Skeletal muscle tissue (tissue), 4 donors: ENCODE results near the gene F3. TPM values are rescaled to one million over a fixed set of nuclear protein-coding genes. Genes with fewer than 3 reads are reported as not detected.
"Not testable (repeated sequence)": the region's sequence is repeated elsewhere in the genome, so short reads cannot be mapped to it uniquely, and the experiment has no call there.

Source experiments
- H3K27ac ChIP-seq: one replicate; pipeline ENCODE4 v1.7.0; 2013; ENCODE audit warnings: mild to moderate bottlenecking, low read depth, low read length, inconsistent platforms
- H3K27me3 ChIP-seq, 3 donors: one replicate each; pipeline ENCODE4 v1.7.0; 2013; ENCODE audit warnings: low read length in 3 of 3; ENCODE audit not compliant: control insufficient read depth in 3 of 3, insufficient read depth in 3 of 3
- H3K36me3 ChIP-seq, 3 donors: one replicate each; pipeline ENCODE4 v1.7.0; 2013; ENCODE audit warnings: low read length in 3 of 3; ENCODE audit not compliant: control insufficient read depth in 3 of 3, insufficient read depth in 3 of 3
- H3K4me1 ChIP-seq, 3 donors: one replicate each; pipeline ENCODE4 v1.7.0; 2013; ENCODE audit warnings: low read length in 3 of 3, mild to moderate bottlenecking in 3 of 3; ENCODE audit not compliant: control insufficient read depth in 3 of 3, insufficient read depth in 3 of 3
- H3K4me3 ChIP-seq, 3 donors: one replicate each; pipeline ENCODE4 v1.7.0; 2013; ENCODE audit warnings: low read length in 3 of 3
- H3K9ac ChIP-seq, 3 donors: one replicate each; pipeline ENCODE4 v1.7.0; 2013; ENCODE audit warnings: low read length in 3 of 3, mild to moderate bottlenecking in 3 of 3, moderate library complexity in 2 of 3, low read depth in 1 of 3
- H3K9me3 ChIP-seq, 3 donors: one replicate each; pipeline ENCODE4 v1.7.0; 2013; ENCODE audit warnings: low read length in 3 of 3; ENCODE audit not compliant: control insufficient read depth in 3 of 3
- total RNA-seq: library from RNA; depleted of rRNA; stranded (reverse); fragments of >200 nt; gene quantifications from one replicate; pipeline ENCODE4 v1.2.3, GENCODE V29; 2014
- donor health status: Osteomylitis.

F3 gene
- 1.6 TPM for total RNA-seq

DNA sequence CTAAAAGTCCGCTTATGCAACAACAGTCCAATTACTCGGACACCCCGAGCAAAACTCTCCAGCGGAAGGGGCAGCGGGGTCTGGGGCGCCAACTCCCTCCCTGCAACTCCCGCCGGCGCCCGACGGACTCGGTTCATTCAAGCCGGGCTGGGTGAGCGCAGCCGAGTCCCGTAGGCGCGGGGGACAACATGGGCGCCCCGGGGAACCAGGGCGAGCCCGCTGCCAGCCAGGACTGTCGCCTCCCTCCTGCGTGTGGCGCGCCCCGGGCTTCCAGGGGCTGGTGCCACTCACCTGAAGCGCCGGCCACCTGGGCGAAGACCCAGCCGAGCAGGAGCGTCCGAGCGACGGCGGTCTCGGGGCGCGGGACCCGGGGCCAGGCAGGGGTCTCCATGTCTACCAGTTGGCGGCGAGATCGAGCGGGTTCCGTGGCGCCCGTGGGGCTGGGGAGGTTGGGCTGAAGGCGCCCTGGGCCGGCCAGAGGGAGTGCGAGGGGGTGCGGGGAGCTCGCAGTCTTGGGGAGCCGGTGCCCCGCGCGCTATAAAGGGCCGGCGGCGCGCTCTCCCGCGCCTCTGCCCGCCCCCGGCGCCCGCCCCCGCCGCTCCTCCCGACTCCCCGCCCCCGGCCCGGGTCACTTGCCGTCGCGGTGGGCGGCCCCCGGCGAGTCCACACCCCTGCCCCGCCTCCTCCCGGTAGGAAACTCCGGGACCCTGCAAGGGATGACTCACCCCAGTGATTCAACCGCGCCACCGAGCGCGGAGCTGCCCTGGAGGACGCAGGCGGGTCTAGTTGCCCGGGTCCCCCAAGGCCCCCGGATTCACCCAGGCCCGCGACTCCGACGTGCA is at the start of gene F3:
F3 (minus strand) TSS at position 514 of the 842 bp plus-strand sequence; CDS start at position 391, 123 bp downstream.
- peaks cover 15 to 26% (median 16%) of the 10 kb centered on the region in 3 donors for H3K27me3 ChIP-seq
- H3K4me1 ChIP-seq: peaks cover 7 to 12% (median 11%) of the 10 kb centered on the region in 3 donors

DNA sequence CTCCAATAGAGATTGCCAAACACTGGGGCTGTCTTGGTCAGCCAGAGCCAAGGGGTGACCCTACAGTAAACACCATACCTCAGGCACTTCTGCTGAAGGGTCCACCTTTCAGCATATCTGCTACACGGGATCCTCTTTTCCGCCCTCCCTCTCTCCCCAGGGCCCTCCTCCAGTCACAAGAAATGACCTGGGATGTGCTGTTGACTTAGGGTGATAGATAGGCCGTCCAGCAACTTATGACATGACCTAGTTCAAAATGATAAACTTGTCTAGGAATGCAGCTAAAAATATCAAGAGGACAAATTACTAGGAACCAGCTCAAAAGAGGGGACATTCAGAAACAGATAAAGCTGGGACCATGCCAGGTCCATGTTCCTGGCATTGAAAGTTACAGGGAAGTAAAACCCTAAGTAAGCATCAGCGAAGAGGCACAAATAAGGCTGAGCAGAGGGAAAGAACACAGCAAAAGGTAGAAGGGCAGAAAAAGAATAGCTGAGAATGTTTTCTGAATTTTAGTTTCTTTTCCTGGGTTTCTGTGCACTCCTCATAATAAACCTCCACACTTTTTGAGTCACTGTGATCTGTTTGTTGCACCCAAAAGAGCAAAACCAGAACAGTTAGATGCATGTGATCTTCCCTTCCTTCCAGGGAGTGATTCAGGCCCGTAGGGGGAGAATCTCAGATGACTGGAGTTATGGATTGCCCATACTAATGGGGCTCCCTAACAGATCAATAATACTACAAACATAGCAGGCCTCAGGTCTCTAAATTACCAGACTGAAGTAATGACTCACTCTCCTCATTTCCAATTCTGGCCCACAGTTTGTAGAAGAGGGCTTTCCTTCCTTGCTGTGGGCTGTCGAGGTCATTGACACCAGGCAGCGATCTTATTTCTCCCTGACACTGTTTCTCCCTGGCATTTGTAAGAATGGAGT is 48.9 kb upstream of the F3 start:
- no peak overlapping the region for H3K4me3 ChIP-seq
- H3K9ac ChIP-seq: no peak overlapping the region
- no peaks in the 10 kb centered on the region for H3K36me3 ChIP-seq
- H3K27ac ChIP-seq: no peak overlapping the region
- H3K27me3 ChIP-seq: no peaks in the 10 kb centered on the region
- peaks cover 0 to 5% (median 0%) of the 10 kb centered on the region in 3 donors for H3K4me1 ChIP-seq
- H3K9me3 ChIP-seq: no peaks in the 10 kb centered on the region

More for the DNA sequence above, at the start of gene F3:
- Histone ChIP-seq H3K9me3 (no peaks in the 10 kb centered on the region), H3K36me3 (peaks cover 0 to 3% (median 0%) of the 10 kb centered on the region in 3 donors), H3K27ac (peak within 1 kb of the TSS; percentile 76), H3K9ac (peak within 1 kb of the TSS; percentile 62 to 73 (median 67)), H3K4me3 (peak within 1 kb of the TSS; percentile 63 to 70 (median 70))

DNA sequence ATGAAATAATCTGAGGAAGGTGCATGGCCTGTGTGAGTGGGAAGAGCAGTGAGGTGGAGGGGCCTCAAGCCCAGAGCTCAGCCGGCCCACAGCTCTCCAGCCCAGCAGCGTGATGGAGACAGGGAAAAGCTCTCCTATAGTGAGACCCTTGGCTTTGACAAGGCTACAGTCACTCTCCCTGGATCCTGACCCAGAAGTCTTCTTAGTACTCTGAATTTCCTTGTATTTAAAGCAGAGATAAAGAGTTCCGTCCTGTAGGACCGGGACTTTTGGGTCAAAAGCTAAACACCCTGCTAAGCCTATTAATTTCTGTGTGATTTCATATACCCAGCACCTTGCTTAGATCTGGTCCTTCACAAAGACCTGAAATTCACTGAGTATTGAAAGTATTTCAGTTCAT is 48.2 kb upstream of the F3 start:
- H3K27ac ChIP-seq: no peak overlapping the region

DNA sequence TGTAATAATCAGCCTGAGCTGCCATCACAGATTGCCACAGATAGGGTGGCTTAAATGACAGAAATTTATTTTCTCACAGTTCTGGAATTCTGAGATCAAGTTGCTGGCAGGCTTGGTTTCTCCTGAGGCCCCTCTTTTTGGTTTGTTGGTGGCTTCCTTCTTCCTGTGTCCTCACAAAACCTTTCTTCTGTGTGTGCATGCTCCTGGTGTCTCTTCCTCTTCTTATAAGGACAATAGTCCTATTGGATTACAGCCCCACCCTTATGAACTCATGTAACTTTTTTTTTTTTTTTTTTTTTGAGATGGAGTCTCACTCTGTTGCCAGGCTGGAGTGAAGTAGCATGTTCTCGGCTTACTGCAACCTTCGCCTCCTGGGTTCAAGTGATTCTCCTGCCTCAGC is 41.0 kb upstream of the F3 start:
- Histone ChIP-seq H3K27me3 (no peaks in the 10 kb centered on the region), H3K4me3 (no peak overlapping the region), H3K27ac (no peak overlapping the region), H3K36me3 (no peaks in the 10 kb centered on the region), H3K4me1 (peaks cover 0 to 4% (median 3%) of the 10 kb centered on the region in 3 donors), H3K9me3 (no peaks in the 10 kb centered on the region), H3K9ac (no peak overlapping the region)

More for the DNA sequence above, 48.2 kb upstream of the F3 start:
- Histone ChIP-seq H3K4me3 (no peak overlapping the region), H3K36me3 (no peaks in the 10 kb centered on the region), H3K9me3 (no peaks in the 10 kb centered on the region), H3K27me3 (no peaks in the 10 kb centered on the region), H3K9ac (no peak overlapping the region), H3K4me1 (peaks cover 0 to 5% (median 0%) of the 10 kb centered on the region in 3 donors)

DNA sequence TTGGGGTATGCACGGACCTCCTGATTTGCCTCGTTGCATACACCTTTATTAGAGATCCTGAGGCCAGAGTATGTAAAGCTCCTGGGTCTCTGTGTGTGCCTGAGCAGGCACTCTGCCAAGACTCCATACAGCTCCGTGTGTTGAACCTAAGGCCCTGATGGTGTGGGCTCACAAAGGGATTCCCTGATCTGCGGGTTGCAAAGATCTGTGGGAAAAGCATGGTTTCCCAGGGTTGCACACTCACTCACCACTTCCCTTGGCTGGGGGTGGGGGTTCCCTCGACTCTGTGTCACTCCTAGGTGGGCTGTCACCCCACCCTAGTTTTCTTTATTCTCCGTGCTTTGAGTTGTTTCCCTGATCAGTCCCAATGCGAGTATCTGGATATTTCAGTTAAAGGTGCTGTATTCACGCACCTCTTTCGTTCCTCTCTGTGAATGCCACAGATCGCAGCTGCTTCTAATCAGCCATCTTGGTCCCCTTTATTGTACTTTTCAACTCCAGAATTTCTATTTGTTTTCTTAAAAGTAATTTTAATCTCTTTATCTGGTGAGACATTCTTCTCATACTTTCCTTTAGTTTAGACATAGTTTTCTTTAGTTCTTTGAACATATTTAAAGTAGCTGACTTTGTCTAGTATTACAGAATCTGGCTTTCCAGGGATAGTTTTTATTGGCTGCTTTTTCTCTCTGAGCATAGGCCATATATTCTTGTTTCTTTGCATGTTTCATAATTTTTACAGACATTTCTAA is 39.0 kb upstream of the F3 start:
- no peak overlapping the region for H3K9ac ChIP-seq
- no peaks in the 10 kb centered on the region for H3K36me3 ChIP-seq
- no peaks in the 10 kb centered on the region for H3K9me3 ChIP-seq
- peaks cover 0 to 4% (median 3%) of the 10 kb centered on the region in 3 donors for H3K4me1 ChIP-seq
- H3K27me3 ChIP-seq: no peaks in the 10 kb centered on the region
- no peak overlapping the region for H3K27ac ChIP-seq
- no peak overlapping the region for H3K4me3 ChIP-seq

DNA sequence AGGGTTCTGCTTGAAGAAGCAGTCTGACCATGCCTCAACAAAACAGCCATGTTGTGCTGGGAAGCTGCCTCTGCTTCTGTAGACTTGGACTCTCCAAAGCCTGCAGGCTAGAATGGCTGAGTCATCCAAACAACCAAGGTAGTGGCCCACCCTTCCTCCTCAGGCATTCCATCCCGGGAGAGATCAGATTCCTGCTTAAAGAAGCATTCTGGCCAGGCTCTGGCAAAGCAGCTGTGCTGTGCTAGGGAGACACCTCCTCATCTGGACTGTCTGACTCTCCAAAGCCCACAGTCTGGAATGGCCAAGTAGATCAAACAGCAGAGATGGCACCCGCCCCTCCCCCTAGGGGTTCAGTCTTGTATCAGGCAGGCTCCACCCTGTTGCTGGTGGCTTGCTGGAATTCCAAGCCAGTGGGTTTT is 38.3 kb upstream of the F3 start:
- Histone ChIP-seq H3K4me3 (no peak overlapping the region), H3K4me1 (peaks cover 0 to 4% (median 3%) of the 10 kb centered on the region in 3 donors), H3K27me3 (no peaks in the 10 kb centered on the region), H3K36me3 (no peaks in the 10 kb centered on the region), H3K9ac (no peak overlapping the region), H3K27ac (no peak overlapping the region), H3K9me3 (no peaks in the 10 kb centered on the region)

DNA sequence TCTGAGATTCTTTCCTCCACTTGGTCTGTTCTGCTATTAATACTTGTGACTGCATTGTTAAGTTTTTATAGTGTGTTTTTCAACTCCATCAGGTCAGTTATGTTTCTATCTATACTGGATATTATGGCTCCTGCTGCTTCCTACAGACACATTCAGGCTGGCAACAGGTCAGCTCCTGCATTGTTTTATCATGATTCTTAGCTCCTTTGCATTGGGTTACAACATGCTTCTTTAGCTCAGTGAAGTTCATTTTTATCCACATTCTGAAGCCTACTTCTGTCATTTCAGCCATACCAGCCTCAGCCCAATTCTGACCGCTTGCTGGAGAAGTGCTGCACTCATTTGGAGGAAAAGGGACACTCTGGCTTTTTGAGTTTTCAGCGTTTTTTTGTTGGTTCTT is 37.3 kb upstream of the F3 start:
- Histone ChIP-seq H3K4me3 (no peak overlapping the region), H3K9me3 (no peaks in the 10 kb centered on the region), H3K27ac (no peak overlapping the region), H3K27me3 (no peaks in the 10 kb centered on the region), H3K4me1 (peaks cover 0 to 4% (median 3%) of the 10 kb centered on the region in 3 donors), H3K9ac (no peak overlapping the region), H3K36me3 (no peaks in the 10 kb centered on the region)

DNA sequence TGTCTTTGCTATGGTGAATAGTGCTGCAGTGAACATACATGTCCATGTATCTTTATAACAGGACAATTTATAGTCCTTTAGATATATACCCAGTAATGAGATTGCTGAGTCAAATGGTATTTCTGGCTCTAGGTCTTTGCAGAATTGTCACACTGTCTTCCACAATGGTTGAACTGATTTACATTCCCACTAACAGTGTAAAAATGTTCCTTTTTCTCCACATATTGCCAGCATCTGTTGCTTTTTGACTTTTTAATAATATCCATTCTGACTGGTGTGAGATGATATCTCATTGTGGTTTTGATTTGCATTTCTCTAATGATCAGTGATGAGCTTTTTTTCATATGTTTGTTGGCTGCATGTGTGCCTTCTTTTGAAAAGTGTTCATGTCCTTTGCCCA is 32.4 kb upstream of the F3 start:
- not testable (repeated sequence) for H3K9me3 ChIP-seq, H3K27me3 ChIP-seq, H3K27ac ChIP-seq, H3K36me3 ChIP-seq, H3K9ac ChIP-seq, H3K4me3 ChIP-seq, H3K4me1 ChIP-seq

DNA sequence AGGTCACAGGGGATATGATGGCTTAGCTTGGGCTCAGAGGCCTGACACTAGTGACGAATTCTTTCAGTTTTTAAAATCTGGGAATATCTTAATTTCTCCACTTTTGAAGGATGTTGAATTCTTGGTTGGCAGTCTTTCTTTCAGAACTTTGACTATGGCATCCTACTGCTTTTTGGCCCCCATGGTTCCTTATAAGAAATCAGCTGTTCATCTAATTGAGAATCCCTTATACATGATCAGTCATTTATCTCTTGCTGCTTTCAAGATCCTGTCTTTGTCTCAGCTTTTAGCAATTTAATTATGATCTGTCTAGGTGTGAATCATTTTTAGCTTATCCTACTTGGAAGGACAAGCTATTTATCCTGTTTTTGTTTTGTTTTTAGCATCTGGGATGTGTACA is 31.2 kb upstream of the F3 start:
- Histone ChIP-seq H3K27me3 (no peaks in the 10 kb centered on the region), H3K27ac (no peak overlapping the region), H3K36me3 (no peaks in the 10 kb centered on the region), H3K9me3 (no peaks in the 10 kb centered on the region), H3K4me3 (no peak overlapping the region), H3K4me1 (no peaks in the 10 kb centered on the region), H3K9ac (no peak overlapping the region)
